ENCODE measurements around the gene SAMSN1.

- TF ChIP-seq CTCF (IDR thresholded peaks at IDR 0.05) = no peak
- TF ChIP-seq POLR2A (IDR thresholded peaks at IDR 0.05) = no peak
These were observed 17.3 kb downstream of the SAMSN1 start for GRCh38 chr21:14528815-14529214.

Measured in right lobe of liver (tissue), 4 donors.